Measurements from ENCODE around the gene PDGFB.
A peak's percentile ranks its signal among the peaks of the same experiment; 100 is the strongest.

Gene PDGFB

GRCh38 chr22:39251762-39252460 is 7.1 kb upstream of the PDGFB start:
- Histone ChIP-seq H3K4me3 (ENCODE audit: severe bottlenecking) (no peak overlapping the region), H3K4me1 (ENCODE audit: insufficient read depth, poor library complexity, severe bottlenecking) (peaks cover 35% of the 10 kb centered on the region), H3K27me3 (ENCODE audit: insufficient read depth, poor library complexity, severe bottlenecking) (no peaks in the 10 kb centered on the region), H3K27ac (ENCODE audit: poor library complexity, severe bottlenecking) (peak overlapping the region; percentile 48), H3K9me3 (ENCODE audit: severe bottlenecking) (no peaks in the 10 kb centered on the region), H3K36me3 (ENCODE audit: low read depth) (no peaks in the 10 kb centered on the region)
- TF ChIP-seq, protein P1, sequence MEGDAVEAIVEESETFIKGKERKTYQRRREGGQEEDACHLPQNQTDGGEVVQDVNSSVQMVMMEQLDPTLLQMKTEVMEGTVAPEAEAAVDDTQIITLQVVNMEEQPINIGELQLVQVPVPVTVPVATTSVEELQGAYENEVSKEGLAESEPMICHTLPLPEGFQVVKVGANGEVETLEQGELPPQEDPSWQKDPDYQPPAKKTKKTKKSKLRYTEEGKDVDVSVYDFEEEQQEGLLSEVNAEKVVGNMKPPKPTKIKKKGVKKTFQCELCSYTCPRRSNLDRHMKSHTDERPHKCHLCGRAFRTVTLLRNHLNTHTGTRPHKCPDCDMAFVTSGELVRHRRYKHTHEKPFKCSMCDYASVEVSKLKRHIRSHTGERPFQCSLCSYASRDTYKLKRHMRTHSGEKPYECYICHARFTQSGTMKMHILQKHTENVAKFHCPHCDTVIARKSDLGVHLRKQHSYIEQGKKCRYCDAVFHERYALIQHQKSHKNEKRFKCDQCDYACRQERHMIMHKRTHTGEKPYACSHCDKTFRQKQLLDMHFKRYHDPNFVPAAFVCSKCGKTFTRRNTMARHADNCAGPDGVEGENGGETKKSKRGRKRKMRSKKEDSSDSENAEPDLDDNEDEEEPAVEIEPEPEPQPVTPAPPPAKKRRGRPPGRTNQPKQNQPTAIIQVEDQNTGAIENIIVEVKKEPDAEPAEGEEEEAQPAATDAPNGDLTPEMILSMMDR (IDR thresholded peaks at IDR 0.05; ENCODE audit: poor library complexity, severe bottlenecking): no peak
- no peak for DNase-seq (ENCODE audit: low spot score)
- peak; percentile 41 for ATAC-seq (ENCODE audit: low read depth)

- Histone ChIP-seq H3K27ac (ENCODE audit: poor library complexity, severe bottlenecking) (no peak overlapping the region), H3K4me3 (ENCODE audit: severe bottlenecking) (no peak overlapping the region), H3K9me3 (ENCODE audit: severe bottlenecking) (no peaks in the 10 kb centered on the region), H3K4me1 (ENCODE audit: insufficient read depth, poor library complexity, severe bottlenecking) (peaks cover 35% of the 10 kb centered on the region), H3K27me3 (ENCODE audit: insufficient read depth, poor library complexity, severe bottlenecking) (no peaks in the 10 kb centered on the region), H3K36me3 (ENCODE audit: low read depth) (no peaks in the 10 kb centered on the region)
- TF ChIP-seq, protein P1 (IDR thresholded peaks at IDR 0.05; ENCODE audit: poor library complexity, severe bottlenecking): no peak
- DNase-seq (ENCODE audit: low spot score): no peak
- ATAC-seq (ENCODE audit: low read depth): no peak
These were observed 6.1 kb upstream of the PDGFB start for GRCh38 chr22:39250838-39251237.

GRCh38 chr22:39250131-39250530 is 5.3 kb upstream of the PDGFB start:
- DNase-seq (ENCODE audit: low spot score) (no peak), ATAC-seq (ENCODE audit: low read depth) (no peak)
- Histone ChIP-seq H3K27me3 (ENCODE audit: insufficient read depth, poor library complexity, severe bottlenecking) (no peaks in the 10 kb centered on the region), H3K27ac (ENCODE audit: poor library complexity, severe bottlenecking) (no peak overlapping the region), H3K9me3 (ENCODE audit: severe bottlenecking) (no peaks in the 10 kb centered on the region), H3K4me1 (ENCODE audit: insufficient read depth, poor library complexity, severe bottlenecking) (peaks cover 30% of the 10 kb centered on the region), H3K4me3 (ENCODE audit: severe bottlenecking) (no peak overlapping the region), H3K36me3 (ENCODE audit: low read depth) (no peaks in the 10 kb centered on the region)
- TF ChIP-seq, protein P1 (IDR thresholded peaks at IDR 0.05; ENCODE audit: poor library complexity, severe bottlenecking): no peak

- DNase-seq (ENCODE audit: low spot score) (no peak), ATAC-seq (ENCODE audit: low read depth) (no peak)
- no peak overlapping the region for H3K4me3 ChIP-seq (ENCODE audit: severe bottlenecking)
- TF ChIP-seq, protein P1 (IDR thresholded peaks at IDR 0.05; ENCODE audit: poor library complexity, severe bottlenecking): no peak
- H3K27me3 ChIP-seq (ENCODE audit: insufficient read depth, poor library complexity, severe bottlenecking): no peaks in the 10 kb centered on the region
- no peak overlapping the region for H3K27ac ChIP-seq (ENCODE audit: poor library complexity, severe bottlenecking)
- peaks cover 21% of the 10 kb centered on the region for H3K4me1 ChIP-seq (ENCODE audit: insufficient read depth, poor library complexity, severe bottlenecking)
- H3K36me3 ChIP-seq (ENCODE audit: low read depth): no peaks in the 10 kb centered on the region
- no peaks in the 10 kb centered on the region for H3K9me3 ChIP-seq (ENCODE audit: severe bottlenecking)
These were observed 4.4 kb upstream of the PDGFB start for GRCh38 chr22:39249086-39249704.

DNA sequence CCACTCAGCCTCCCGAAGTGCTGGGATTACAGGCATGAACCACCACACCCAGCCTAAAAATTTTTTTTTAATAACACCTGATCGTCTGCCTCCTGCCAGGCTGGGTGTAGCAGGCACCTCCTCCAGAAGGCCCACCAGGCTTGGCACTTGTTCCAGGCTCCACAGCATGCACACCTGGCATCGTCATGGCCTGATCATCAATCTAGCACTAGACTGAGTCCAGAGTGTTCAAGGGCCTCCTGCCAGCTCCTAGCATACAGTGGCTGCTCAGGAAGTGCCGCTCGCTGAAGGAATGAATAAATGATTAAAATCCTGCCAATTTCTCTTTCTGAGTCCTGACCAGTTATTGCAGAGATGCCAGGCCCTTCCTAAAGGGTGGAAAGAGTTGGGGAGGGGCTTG is 3.5 kb upstream of the PDGFB start:
- H3K9me3 ChIP-seq (ENCODE audit: severe bottlenecking): no peaks in the 10 kb centered on the region
- H3K27ac ChIP-seq (ENCODE audit: poor library complexity, severe bottlenecking): no peak overlapping the region
- peaks cover 13% of the 10 kb centered on the region for H3K4me1 ChIP-seq (ENCODE audit: insufficient read depth, poor library complexity, severe bottlenecking)
- DNase-seq (ENCODE audit: low spot score): no peak
- no peak for ATAC-seq (ENCODE audit: low read depth)
- TF ChIP-seq, protein P1 (IDR thresholded peaks at IDR 0.05; ENCODE audit: poor library complexity, severe bottlenecking): no peak
- H3K4me3 ChIP-seq (ENCODE audit: severe bottlenecking): no peak overlapping the region
- no peaks in the 10 kb centered on the region for H3K27me3 ChIP-seq (ENCODE audit: insufficient read depth, poor library complexity, severe bottlenecking)
- no peaks in the 10 kb centered on the region for H3K36me3 ChIP-seq (ENCODE audit: low read depth)
